H1 (cell line): ENCODE results near the gene PHF24. TPM values are rescaled to one million over a fixed set of nuclear protein-coding genes. Genes with fewer than 3 reads are reported as not detected.

Experiments
- CTCF ChIA-PET: fragments of 300-600 bp; sonication (Branson Sonifier 250); formaldehyde crosslinking; loops from one replicate; lab custom pipeline; 2021; ENCODE audit not compliant: partially characterized antibody; lab: Charles Lee
- POLR2A ChIA-PET: fragments of 300-600 bp; sonication (Branson Sonifier 250); formaldehyde crosslinking; loops from one replicate; lab custom pipeline; 2021; ENCODE audit warnings: inconsistent platforms; ENCODE audit not compliant: partially characterized antibody; lab: Charles Lee
- DNase-seq, 2 experiments: peaks; one replicate each; pipeline versions ENCODE4 v3.0.0 to v3.0.0-alpha.2; 2010 to 2022; ENCODE audit warnings: low spot score in 2 of 2, low read depth in 1 of 2, mixed read lengths in 1 of 2
- FAIRE-seq: peaks from 2 replicates; lab custom pipeline; 2011; peaks lifted over from hg19 to GRCh38; lab: Jason Lieb, UNC
- H2AFZ ChIP-seq: 2 replicates; pipeline ENCODE4 v1.8.1; 2012; ENCODE audit warnings: low read length, inconsistent platforms
- H2AK5ac ChIP-seq: 2 replicates; pipeline ENCODE4 v1.6.1; 2013; ENCODE audit warnings: low read depth, low read length
- H2BK120ac ChIP-seq: replicated peaks from 2 replicates; pipeline ENCODE3; 2013; ENCODE audit warnings: low read depth, low read length, inconsistent platforms
- H2BK12ac ChIP-seq: 2 replicates; pipeline ENCODE4 v1.6.1; 2013; ENCODE audit warnings: low read depth, low read length
- H2BK15ac ChIP-seq: 2 replicates; pipeline ENCODE4 v1.6.1; 2013; ENCODE audit warnings: low read length
- H2BK20ac ChIP-seq: 2 replicates; pipeline ENCODE4 v1.6.1; 2013; ENCODE audit warnings: low read length
- H2BK5ac ChIP-seq: 2 replicates; pipeline ENCODE4 v1.6.1; 2013; ENCODE audit warnings: low read depth, low read length
- H3K14ac ChIP-seq: 2 replicates; pipeline ENCODE4 v1.6.1; 2013; ENCODE audit warnings: inconsistent platforms; ENCODE audit not compliant: insufficient read length
- H3K18ac ChIP-seq: 2 replicates; pipeline ENCODE4 v1.6.1; 2013; ENCODE audit warnings: low read length; ENCODE audit errors: extremely low read depth
- H3K23ac ChIP-seq: 2 replicates; pipeline ENCODE4 v1.6.1; 2013; ENCODE audit warnings: inconsistent platforms; ENCODE audit not compliant: insufficient read length
- H3K23me2 ChIP-seq: 2 replicates; pipeline ENCODE4 v1.6.1; 2013; ENCODE audit warnings: low read depth, low read length
- H3K27ac ChIP-seq: 2 replicates; pipeline ENCODE4 v1.6.1; 2011; ENCODE audit warnings: low read depth, low read length, inconsistent platforms
- H3K27me3 ChIP-seq, 4 experiments: replicated peaks in 1 of 4; 1 replicate in 1 of 4; 2 replicates in 3 of 4; pipeline versions ENCODE4 v1.6.1 to v1.8.1; 2011 to 2013; ENCODE audit warnings: low read length in 3 of 4, mild to moderate bottlenecking in 3 of 4, inconsistent platforms in 2 of 4, mixed read lengths in 2 of 4, moderate library complexity in 1 of 4; ENCODE audit not compliant: control insufficient read depth in 3 of 4, insufficient read depth in 3 of 4; ENCODE audit errors: extremely low read depth in 1 of 4
- H3K36me3 ChIP-seq, 4 experiments: 2 replicates each; pipeline versions ENCODE4 v1.6.1 to v1.8.1; 2011 to 2013; ENCODE audit warnings: mild to moderate bottlenecking in 4 of 4, low read length in 3 of 4, moderate library complexity in 2 of 4, control low read depth in 1 of 4, inconsistent platforms in 1 of 4; ENCODE audit not compliant: insufficient read depth in 4 of 4, control insufficient read depth in 2 of 4
- H3K4ac ChIP-seq: replicated peaks from 2 replicates; pipeline ENCODE3; 2013; ENCODE audit warnings: low read length, low read depth, mixed read lengths, inconsistent platforms; ENCODE audit not compliant: insufficient read length
- H3K4me1 ChIP-seq, 4 experiments: replicated peaks in 1 of 4; 1 replicate in 1 of 4; 2 replicates in 3 of 4; pipeline versions ENCODE4 v1.6.1 to v1.8.1; 2011 to 2013; ENCODE audit warnings: low read length in 3 of 4, inconsistent platforms in 2 of 4, mixed read lengths in 1 of 4; ENCODE audit not compliant: insufficient read depth in 4 of 4, control insufficient read depth in 3 of 4
- H3K4me2 ChIP-seq, 2 experiments: 2 replicates each; pipeline versions ENCODE4 v1.6.1 to v1.8.1; 2011 to 2013; ENCODE audit warnings: low read depth in 2 of 2, low read length in 2 of 2, control low read depth in 1 of 2, inconsistent platforms in 1 of 2, mild to moderate bottlenecking in 1 of 2; ENCODE audit not compliant: insufficient read depth in 1 of 2
- H3K4me3 ChIP-seq, 4 experiments: fragments of 200-600, 300-600 bp in 1 of 4; sonication (generic), shearing (Covaris generic), sonication (Bioruptor Twin) in 1 of 4; 2 replicates each; pipeline versions ENCODE4 v1.5.1 to v1.8.1; 2011 to 2016; ENCODE audit warnings: low read length in 4 of 4, low read depth in 3 of 4, control low read depth in 2 of 4, inconsistent platforms in 2 of 4, mild to moderate bottlenecking in 2 of 4, mixed read lengths in 1 of 4, moderate library complexity in 1 of 4; ENCODE audit not compliant: insufficient read depth in 2 of 4; ENCODE audit errors: extremely low read depth in 1 of 4
- H3K56ac ChIP-seq: replicated peaks from 2 replicates; pipeline ENCODE3; 2013; ENCODE audit warnings: low read depth, mild to moderate bottlenecking, mixed read lengths, low read length, inconsistent platforms; ENCODE audit not compliant: insufficient read length
- H3K79me1 ChIP-seq: 2 replicates; pipeline ENCODE4 v1.6.1; 2013; ENCODE audit warnings: low read depth, low read length, control low read depth
- H3K79me2 ChIP-seq, 2 experiments: 2 replicates each; pipeline versions ENCODE4 v1.6.1 to v1.8.1; 2012 to 2013; ENCODE audit warnings: low read length in 2 of 2, mild to moderate bottlenecking in 2 of 2, inconsistent platforms in 1 of 2; ENCODE audit not compliant: insufficient read depth in 2 of 2, control insufficient read depth in 1 of 2
- H3K9ac ChIP-seq, 4 experiments: replicated peaks in 1 of 4; 1 replicate in 1 of 4; 2 replicates in 3 of 4; pipeline versions ENCODE4 v1.6.1 to v1.8.1; 2011 to 2013; ENCODE audit warnings: low read depth in 3 of 4, low read length in 3 of 4, control low read depth in 2 of 4, mild to moderate bottlenecking in 2 of 4, moderate library complexity in 2 of 4, inconsistent platforms in 1 of 4; ENCODE audit errors: extremely low read depth in 1 of 4
- H3K9me3 ChIP-seq, 2 experiments: 2 replicates each; pipeline versions ENCODE4 v1.6.1 to v1.8.1; 2012 to 2013; ENCODE audit warnings: mild to moderate bottlenecking in 2 of 2, moderate library complexity in 2 of 2, control low read depth in 1 of 2, inconsistent platforms in 1 of 2, low read depth in 1 of 2, low read length in 1 of 2, mixed read lengths in 1 of 2; ENCODE audit not compliant: insufficient read depth in 2 of 2
- H4K20me1 ChIP-seq, 2 experiments: replicated peaks in 1 of 2; 2 replicates each; pipeline versions ENCODE3 to v1.8.1; 2011 to 2013; ENCODE audit warnings: inconsistent platforms in 2 of 2, low read length in 2 of 2, mild to moderate bottlenecking in 1 of 2; ENCODE audit not compliant: insufficient read depth in 2 of 2, control insufficient read depth in 1 of 2
- H4K5ac ChIP-seq: 2 replicates; pipeline ENCODE4 v1.6.1; 2013; ENCODE audit warnings: low read length, low read depth, mixed read lengths, inconsistent platforms; ENCODE audit not compliant: insufficient read length
- H4K8ac ChIP-seq: 2 replicates; pipeline ENCODE4 v1.8.0; 2013; ENCODE audit warnings: mild to moderate bottlenecking, moderate library complexity, low read length, inconsistent platforms; ENCODE audit not compliant: insufficient read depth; ENCODE audit errors: extremely low read depth
- H4K91ac ChIP-seq: replicated peaks from 2 replicates; pipeline ENCODE3; 2013; ENCODE audit warnings: low read length, mixed read lengths, inconsistent platforms; ENCODE audit not compliant: insufficient read length
- JUND ChIP-seq: IDR thresholded peaks from 2 replicates; pipeline ENCODE4 v1.6.1; 2011; ENCODE audit warnings: mild to moderate bottlenecking, improper control_type of control experiment, low read length
- SIX5 ChIP-seq: IDR thresholded peaks from 2 replicates; pipeline ENCODE4 v1.6.1; 2011; ENCODE audit warnings: mild to moderate bottlenecking, low read depth, low read length
- SP2 ChIP-seq: IDR thresholded peaks from 2 replicates; pipeline ENCODE4 v1.6.1; 2012; ENCODE audit warnings: mild to moderate bottlenecking, low read length, inconsistent platforms
- TBP ChIP-seq: IDR thresholded peaks from 2 replicates; pipeline ENCODE4 v1.6.1; 2011; ENCODE audit warnings: low read depth, low read length, improper control_type of control experiment
- WGBS, 2 experiments: shearing (Covaris generic) in 1 of 2; methylation state at CpG; one replicate each; pipeline versions ENCODE4 v1.1.6 to v1.1.7; 2013 to 2015; ENCODE audit warnings: low lambda C conversion rate in 2 of 2, mixed read lengths in 2 of 2, inconsistent platforms in 1 of 2, low coverage in 1 of 2, missing lambda C conversion rate in 1 of 2; ENCODE audit not compliant: insufficient replicate concordance in 2 of 2, insufficient coverage in 1 of 2, insufficient read length in 1 of 2; ENCODE audit errors: extremely low coverage in 1 of 2, missing lambda C conversion rate in 1 of 2; 5-methylcytosine and 5-hydroxymethylcytosine counted together
- polyA plus RNA-seq, 7 experiments: library from polyadenylated mRNA; depleted of rRNA in 3 of 7; stranded (reverse) in 5 of 7; unstranded in 2 of 7; fragments of >200 nt in 5 of 7; fragments of 200-250 nt in 2 of 7; gene quantifications; 1 replicate in 5 of 7; 2 replicates in 1 of 7; 4 replicates in 1 of 7; pipeline versions ENCODE4 v1.2.1 to v1.2.3, GENCODE V29; 2011 to 2013; ENCODE audit warnings: missing spikeins in 2 of 7, mixed read lengths in 2 of 7
- total RNA-seq: library from RNA; stranded (reverse); fragmentation: NEBNext Ultra II Directional; extraction: Animal tissue kit (Norgen Biotek cat#: 25700); gene quantifications from 2 replicates; pipeline ENCODE4 v1.2.1, GENCODE V29; 2021

PHF24 gene
- total and polyA plus RNA-seq, 2 of the 8 experiments (the other 6 are each of a cell fraction or from before 2014, with no cell fraction given): 0.29 to 0.35 TPM

DNA sequence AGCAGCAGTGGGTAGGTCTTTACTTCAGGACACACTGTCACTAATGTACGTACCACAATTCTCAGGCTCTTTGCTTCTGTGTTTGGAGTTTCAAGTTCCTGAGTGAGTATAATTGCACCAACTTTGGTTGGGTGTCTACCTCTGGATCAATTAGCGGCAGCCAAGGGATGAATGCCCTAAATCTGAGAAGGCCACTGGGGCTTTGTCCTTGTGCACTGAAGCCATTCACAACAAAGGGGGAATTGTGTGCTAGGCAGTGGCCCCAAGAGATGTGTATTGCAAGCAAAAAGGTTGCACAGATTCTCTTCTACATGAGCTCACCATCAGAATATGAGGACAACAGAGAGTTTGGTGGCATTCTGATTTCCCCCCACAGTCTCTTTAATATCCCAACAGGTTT lies 3.9 kb upstream of the PHF24 start:
- Histone ChIP-seq H3K9ac (0 out of 7 replicates have a peak overlapping the region, but pooled peaks of 1 of the 4 experiments have one; percentile 19), H4K91ac (no peak overlapping the region), H2BK5ac (no peak overlapping the region), H3K56ac (no peak overlapping the region), H3K23me2 (no peaks in the 10 kb centered on the region; the same call in 1 of the 2 replicates), H3K79me2 (no peaks in the 10 kb centered on the region), H3K14ac (no peak overlapping the region), H3K36me3 (no peaks in the 10 kb centered on the region), H3K18ac (no peak overlapping the region), H2BK15ac (no peak overlapping the region), H3K79me1 (no peaks in the 10 kb centered on the region), H2AFZ (no peak overlapping the region), H2AK5ac (no peak overlapping the region), H3K27me3 (peaks cover 0 to 16% (median 8%) of the 10 kb centered on the region in 4 experiments; a peak in 6 of 7 replicates), H2BK120ac (no peak overlapping the region), H3K4me1 (peaks cover 0 to 3% (median 1%) of the 10 kb centered on the region in 4 experiments; a peak in 4 of 7 replicates), H3K9me3 (no peaks in the 10 kb centered on the region), H2BK12ac (no peak overlapping the region), H3K4me2 (no peak overlapping the region), H4K5ac (no peak overlapping the region), H3K4ac (no peak overlapping the region), H4K20me1 (no peaks in the 10 kb centered on the region), H2BK20ac (no peak overlapping the region), H4K8ac (no peak overlapping the region), H3K27ac (no peak overlapping the region), H3K23ac (no peak overlapping the region), H3K4me3 (no peak overlapping the region)
- FAIRE-seq (no peak), DNase-seq (no peak)
- 89% methylated on average over 2 of the region's 2 CpGs; no CpG with 5 or more reads in 1 of the 2 experiments for WGBS, 2 experiments
- ChIA-PET POLR2A (no interaction called here), CTCF (interaction anchor here (0.8 to 1.6 kb wide), 4 partner anchors 10 to 118 kb away, joined by 3 to 5 read pairs (median 4); partner anchors contain the start of gene VCP)
- no peak for TF ChIP-seq SP2
- no peak for TF ChIP-seq SIX5
- no peak for TF ChIP-seq JUND
- TF ChIP-seq TBP: no peak
